Esophagus (tissue), 2 donors: Measurements from ENCODE around the gene CCDC178. TPM values are rescaled to one million over a fixed set of nuclear protein-coding genes. Genes with fewer than 3 reads are reported as not detected.
"Not testable (repeated sequence)": the region's sequence is repeated elsewhere in the genome, so short reads cannot be mapped to it uniquely, and the experiment has no call there.

ENCODE experiments used
- H3K27ac ChIP-seq, 2 donors: one replicate each; pipeline ENCODE4 v1.5.1; 2013; ENCODE audit warnings: low read depth in 2 of 2, mild to moderate bottlenecking in 2 of 2, inconsistent platforms in 1 of 2, low read length in 1 of 2, moderate library complexity in 1 of 2
- H3K27me3 ChIP-seq, 2 donors: one replicate each; pipeline ENCODE4 v1.6.1; 2013; ENCODE audit warnings: low read length in 2 of 2, control low read depth in 1 of 2, mild to moderate bottlenecking in 1 of 2; ENCODE audit not compliant: insufficient read depth in 2 of 2, control insufficient read depth in 1 of 2
- H3K36me3 ChIP-seq, 2 donors: one replicate each; pipeline ENCODE4 v1.6.1; 2013; ENCODE audit warnings: low read length in 1 of 2; ENCODE audit not compliant: control insufficient read depth in 2 of 2, insufficient read depth in 2 of 2
- H3K4me1 ChIP-seq, 2 donors: one replicate each; pipeline ENCODE4 v1.6.1; 2013; ENCODE audit warnings: low read length in 1 of 2; ENCODE audit not compliant: control insufficient read depth in 2 of 2, insufficient read depth in 2 of 2
- H3K4me3 ChIP-seq, 2 donors: one replicate each; pipeline ENCODE4 v1.5.1; 2013; ENCODE audit warnings: low read length in 2 of 2, mild to moderate bottlenecking in 2 of 2, low read depth in 1 of 2, moderate library complexity in 1 of 2
- H3K9me3 ChIP-seq, 2 donors: one replicate each; pipeline ENCODE4 v1.6.1; 2013; ENCODE audit warnings: mild to moderate bottlenecking in 2 of 2, low read depth in 1 of 2, low read length in 1 of 2, moderate library complexity in 1 of 2; ENCODE audit not compliant: control insufficient read depth in 2 of 2, insufficient read depth in 1 of 2
- WGBS, 2 donors: extraction: QIAGEN DNeasy Blood & Tissue Kit; methylation state at CpG; one replicate each; pipeline ENCODE4 v1.1.7; 2013; 5-methylcytosine and 5-hydroxymethylcytosine counted together
- polyA plus RNA-seq, 2 donors: library from polyadenylated mRNA; stranded (reverse); fragments of 200-250 nt; gene quantifications; one replicate each; pipeline ENCODE4 v1.2.3, GENCODE V29; 2013
- donor health status: healthy with polysubstance abuse.
- donor health status: Bipolar disorder and iron deficiency.

Gene CCDC178
- polyA plus RNA-seq, 2 donors: 0.24 to 0.34 TPM

DNA sequence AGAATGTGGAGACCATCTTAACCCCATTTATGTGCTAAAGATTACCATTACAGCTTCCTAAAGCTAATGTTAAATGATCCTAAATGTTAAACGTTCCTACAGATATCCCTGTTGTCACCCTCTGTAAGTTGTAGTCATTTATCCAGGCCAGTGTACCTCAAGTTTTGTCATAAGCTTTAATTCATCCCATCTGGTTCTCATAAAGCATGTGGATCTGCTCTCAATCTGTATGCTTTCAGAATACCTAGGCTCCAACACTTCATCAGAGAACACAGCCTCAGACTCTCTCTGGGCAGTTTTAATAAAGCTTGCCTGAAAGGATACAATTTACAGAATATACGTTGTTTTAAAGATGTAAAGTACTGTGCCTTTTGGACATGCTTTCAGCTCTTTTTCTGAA is 4.2 kb upstream of the CCDC178 start:
- 46 to 53% methylated on average over 2 of the region's 2 CpGs for WGBS, 2 donors
- H3K9me3 ChIP-seq: no peaks in the 10 kb centered on the region
- H3K27me3 ChIP-seq: no peaks in the 10 kb centered on the region
- no peak overlapping the region for H3K4me3 ChIP-seq
- H3K4me1 ChIP-seq: no peaks in the 10 kb centered on the region
- H3K36me3 ChIP-seq: no peaks in the 10 kb centered on the region
- H3K27ac ChIP-seq: no peak overlapping the region

GRCh38 chr18:33432857-33433256 is 7.7 kb downstream of the CCDC178 start:
- WGBS, 2 donors: 58 to 68% methylated on average over 1 of the region's 1 CpG
- Histone ChIP-seq H3K4me1 (no peaks in the 10 kb centered on the region), H3K27me3 (no peaks in the 10 kb centered on the region), H3K9me3 (no peaks in the 10 kb centered on the region), H3K4me3 (no peak overlapping the region), H3K27ac (no peak overlapping the region), H3K36me3 (no peaks in the 10 kb centered on the region)

DNA sequence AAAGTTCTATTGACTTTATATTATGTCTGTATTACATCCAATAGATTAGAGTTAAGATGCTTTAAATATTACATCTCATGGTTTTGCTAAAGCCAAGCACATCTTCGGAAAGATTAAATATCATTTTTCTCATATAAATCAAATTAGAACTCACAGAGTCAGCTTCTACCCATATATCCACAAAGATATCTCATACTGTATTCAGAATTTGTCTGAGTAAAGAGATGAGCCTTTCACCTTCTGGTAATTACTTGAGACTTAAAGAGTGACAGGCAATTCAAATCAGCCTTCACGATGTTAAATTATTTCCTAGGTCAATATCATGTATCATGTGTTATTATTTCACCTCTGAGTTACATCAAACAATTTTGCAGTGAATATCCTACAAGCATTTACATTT is 13.0 kb downstream of the CCDC178 start:
- 76 to 79% methylated on average over 2 of the region's 2 CpGs for WGBS, 2 donors
- no peak overlapping the region for H3K4me3 ChIP-seq
- H3K36me3 ChIP-seq: no peaks in the 10 kb centered on the region
- no peaks in the 10 kb centered on the region for H3K4me1 ChIP-seq
- H3K27me3 ChIP-seq: no peaks in the 10 kb centered on the region
- no peak overlapping the region for H3K27ac ChIP-seq
- H3K9me3 ChIP-seq: no peaks in the 10 kb centered on the region

GRCh38 chr18:33424266-33424946 is 16.1 kb downstream of the CCDC178 start:
- no peak overlapping the region for H3K27ac ChIP-seq
- H3K27me3 ChIP-seq: no peaks in the 10 kb centered on the region
- H3K9me3 ChIP-seq: no peaks in the 10 kb centered on the region
- WGBS, 2 donors: 65 to 70% methylated on average over 14 of the region's 14 CpGs
- H3K4me1 ChIP-seq: no peaks in the 10 kb centered on the region
- no peak overlapping the region for H3K4me3 ChIP-seq
- no peaks in the 10 kb centered on the region for H3K36me3 ChIP-seq

DNA sequence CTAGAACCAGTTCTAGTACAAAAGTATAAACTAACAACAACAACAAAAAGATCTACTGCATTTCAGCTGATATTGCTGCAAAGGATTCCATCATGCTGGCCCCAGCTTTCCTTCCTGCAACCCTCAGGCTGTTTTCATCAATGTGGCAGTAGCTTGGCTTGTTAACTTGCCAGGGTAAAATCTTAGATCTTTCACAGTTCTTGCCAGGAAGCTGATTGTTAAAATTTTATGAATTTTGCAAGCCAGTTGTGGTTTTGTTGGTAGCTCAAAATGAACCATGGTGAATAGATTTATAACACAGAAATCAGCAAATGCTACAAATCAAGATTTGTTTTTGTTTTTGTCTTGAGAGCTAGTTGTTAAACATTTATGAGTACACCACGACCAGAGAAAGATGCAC is 19.3 kb downstream of the CCDC178 start:
- Histone ChIP-seq H3K27me3 (no peaks in the 10 kb centered on the region), H3K27ac (no peak overlapping the region), H3K36me3 (no peaks in the 10 kb centered on the region), H3K9me3 (no peaks in the 10 kb centered on the region), H3K4me3 (no peak overlapping the region), H3K4me1 (no peaks in the 10 kb centered on the region)
- WGBS, 2 donors: 18 to 35% methylated on average over 1 of the region's 1 CpG

DNA sequence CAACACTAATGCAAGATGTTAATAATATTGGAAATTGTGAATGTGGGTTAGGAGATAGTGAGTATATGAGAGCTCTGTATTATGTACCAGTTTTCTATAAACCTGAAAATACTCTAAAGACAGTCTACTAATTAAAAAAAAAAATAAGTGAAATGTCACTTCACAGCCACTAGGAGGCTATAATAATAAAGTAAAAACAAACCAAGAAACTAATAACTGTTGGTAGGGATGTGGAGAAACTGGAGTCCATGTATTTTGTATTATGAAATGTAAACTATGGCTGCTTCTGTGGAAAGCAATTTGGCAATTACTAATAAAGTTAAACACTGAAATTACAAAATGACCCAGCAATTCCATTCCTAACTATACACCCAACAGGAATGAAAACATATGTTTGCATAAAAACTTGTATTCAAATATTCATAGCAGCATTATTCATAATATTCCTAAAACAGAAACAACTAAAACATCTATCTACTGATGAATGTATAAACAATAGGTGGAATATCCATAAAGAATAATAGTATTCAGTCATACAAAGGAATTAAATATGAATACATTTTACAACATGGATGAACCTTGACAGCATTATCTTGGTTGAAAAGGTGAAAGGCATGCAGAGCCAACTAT is 36.2 kb downstream of the CCDC178 start:
- Histone ChIP-seq H3K4me1 (no peaks in the 10 kb centered on the region), H3K36me3 (no peaks in the 10 kb centered on the region), H3K9me3 (no peaks in the 10 kb centered on the region), H3K27ac (no peak overlapping the region), H3K4me3 (no peak overlapping the region), H3K27me3 (no peaks in the 10 kb centered on the region)

DNA sequence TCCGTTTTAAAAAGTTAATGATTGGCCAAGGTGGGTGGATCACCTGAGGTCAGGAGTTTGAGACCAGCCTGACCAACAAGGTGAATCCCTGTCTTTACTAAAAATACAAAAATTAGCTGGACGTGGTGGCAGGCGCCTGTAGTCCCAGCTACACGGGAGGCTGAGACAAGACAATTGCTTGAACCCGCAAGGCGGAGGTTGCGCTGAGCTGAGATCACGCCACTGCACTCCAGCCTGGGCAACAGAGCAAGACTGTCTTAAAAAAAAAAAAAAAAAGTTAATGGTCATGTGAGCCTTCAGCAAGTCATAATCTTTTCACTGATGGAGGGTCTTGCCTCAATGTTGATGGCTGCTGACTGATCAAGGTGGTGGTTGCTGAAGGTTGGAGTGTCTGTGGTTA is 41.6 kb downstream of the CCDC178 start:
- H3K27me3 ChIP-seq, H3K4me3 ChIP-seq, H3K9me3 ChIP-seq, H3K27ac ChIP-seq, H3K4me1 ChIP-seq, H3K36me3 ChIP-seq: not testable (repeated sequence)
- WGBS, 2 donors: 92 to 95% methylated on average over 8 of the region's 8 CpGs

DNA sequence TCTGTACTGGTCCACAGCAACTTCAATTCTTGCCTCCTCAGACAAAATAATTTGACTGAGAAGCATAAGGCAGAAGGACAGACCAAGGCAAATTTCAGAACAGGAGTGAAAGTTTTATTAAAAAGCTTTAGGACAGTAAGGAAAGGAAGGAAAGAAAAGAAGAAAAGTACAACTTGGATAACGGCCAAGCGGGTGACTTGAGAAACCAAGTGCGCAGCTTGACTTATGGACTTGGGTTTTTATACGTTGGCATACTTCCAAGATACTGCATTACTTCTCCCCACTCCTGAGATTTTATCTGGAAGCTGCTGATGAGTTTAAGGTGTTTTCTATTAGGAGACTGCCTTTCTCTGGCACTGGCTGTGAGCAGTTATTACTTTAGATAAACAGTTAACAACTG is 64.7 kb downstream of the CCDC178 start:
- Histone ChIP-seq H3K4me1 (no peaks in the 10 kb centered on the region), H3K4me3 (no peak overlapping the region), H3K9me3 (no peaks in the 10 kb centered on the region), H3K27me3 (no peaks in the 10 kb centered on the region), H3K36me3 (no peaks in the 10 kb centered on the region), H3K27ac (no peak overlapping the region)
- 65 to 71% methylated on average over 4 of the region's 4 CpGs for WGBS, 2 donors

GRCh38 chr18:33372442-33372841 is 68.1 kb downstream of the CCDC178 start:
- Histone ChIP-seq H3K4me3 (no peak overlapping the region), H3K36me3 (no peaks in the 10 kb centered on the region), H3K9me3 (no peaks in the 10 kb centered on the region), H3K4me1 (no peaks in the 10 kb centered on the region), H3K27me3 (no peaks in the 10 kb centered on the region), H3K27ac (no peak overlapping the region)
- WGBS, 2 donors: 39 to 43% methylated on average over 3 of the region's 3 CpGs
